Measurements from ENCODE around the gene EGFR.

GRCh38 chr7:55031075-55031474 is 12.3 kb downstream of the EGFR start:
- TF ChIP-seq EZH2 (IDR thresholded peaks at IDR 0.05; ENCODE audit: borderline replicate concordance, low read length) (no peak), CTCF (conservative IDR thresholded peaks at IDR 0.05 in 1 of 2, IDR thresholded peaks at IDR 0.05 in 1 of 2; ENCODE audit: extremely low read depth in 1 of 2, insufficient read depth in 1 of 2, low read depth in 1 of 2, low read length in 2 of 2) (no peak)

Data from mammary epithelial cell (primary cell).